Measurements from ENCODE around the gene PLAC8L1. TPM values are rescaled to one million over a fixed set of nuclear protein-coding genes. Genes with fewer than 3 reads are reported as not detected.

PLAC8L1 gene
- total and polyA plus RNA-seq, 4 donors: 0.46 to 0.51 TPM; not detected in 2

DNA sequence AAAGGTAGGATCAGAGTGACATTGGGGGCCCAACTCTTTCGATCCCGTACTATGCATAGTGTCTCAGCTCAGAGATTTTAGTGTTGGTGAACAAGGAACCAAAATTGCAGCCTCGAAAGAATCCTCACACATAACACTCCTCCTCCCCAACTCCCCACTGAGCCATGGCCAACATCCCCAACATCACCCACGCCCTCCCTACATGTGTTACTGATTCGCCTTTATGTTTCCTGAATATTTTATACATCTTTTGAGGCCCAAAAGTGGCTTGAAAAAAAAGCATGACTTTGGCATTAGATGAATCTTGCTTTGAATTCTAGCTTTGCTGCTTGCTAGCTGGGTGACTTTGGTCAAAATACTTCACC is 45.2 kb downstream of the PLAC8L1 start:
- ATAC-seq (ENCODE audit: insufficient read depth, low FRiP score) (no peak), DNase-seq (no peak)
- no peaks in the 10 kb centered on the region for H3K9me3 ChIP-seq (ENCODE audit: control insufficient read depth in 4 of 4, insufficient read depth in 3 of 4, low read length in 3 of 4)
- 92 to 95% methylated on average over 5 of the region's 5 CpGs for WGBS, 2 donors
- no peaks in the 10 kb centered on the region for H3K36me3 ChIP-seq (ENCODE audit: control insufficient read depth in 4 of 4, insufficient read depth in 4 of 4, low read length in 4 of 4)
- H3K27ac ChIP-seq (ENCODE audit: low read depth in 1 of 2, low read length in 1 of 2): peak overlapping the region in 1 of 2 donors; percentile 85
- peaks cover 0 to 5% (median 0%) of the 10 kb centered on the region in 5 donors for H3K4me1 ChIP-seq (ENCODE audit: control insufficient read depth in 5 of 5, insufficient read depth in 5 of 5, low read length in 5 of 5)
- no peak overlapping the region for H3K4me3 ChIP-seq
- peaks cover 0 to 13% (median 4%) of the 10 kb centered on the region in 3 donors for H3K27me3 ChIP-seq (ENCODE audit: control insufficient read depth in 3 of 3, insufficient read depth in 3 of 3, low read length in 2 of 3)
- no peak overlapping the region for H3K9ac ChIP-seq (ENCODE audit: insufficient read depth in 1 of 2, low read length in 2 of 2)
- TF ChIP-seq, protein P1, sequence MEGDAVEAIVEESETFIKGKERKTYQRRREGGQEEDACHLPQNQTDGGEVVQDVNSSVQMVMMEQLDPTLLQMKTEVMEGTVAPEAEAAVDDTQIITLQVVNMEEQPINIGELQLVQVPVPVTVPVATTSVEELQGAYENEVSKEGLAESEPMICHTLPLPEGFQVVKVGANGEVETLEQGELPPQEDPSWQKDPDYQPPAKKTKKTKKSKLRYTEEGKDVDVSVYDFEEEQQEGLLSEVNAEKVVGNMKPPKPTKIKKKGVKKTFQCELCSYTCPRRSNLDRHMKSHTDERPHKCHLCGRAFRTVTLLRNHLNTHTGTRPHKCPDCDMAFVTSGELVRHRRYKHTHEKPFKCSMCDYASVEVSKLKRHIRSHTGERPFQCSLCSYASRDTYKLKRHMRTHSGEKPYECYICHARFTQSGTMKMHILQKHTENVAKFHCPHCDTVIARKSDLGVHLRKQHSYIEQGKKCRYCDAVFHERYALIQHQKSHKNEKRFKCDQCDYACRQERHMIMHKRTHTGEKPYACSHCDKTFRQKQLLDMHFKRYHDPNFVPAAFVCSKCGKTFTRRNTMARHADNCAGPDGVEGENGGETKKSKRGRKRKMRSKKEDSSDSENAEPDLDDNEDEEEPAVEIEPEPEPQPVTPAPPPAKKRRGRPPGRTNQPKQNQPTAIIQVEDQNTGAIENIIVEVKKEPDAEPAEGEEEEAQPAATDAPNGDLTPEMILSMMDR (IDR thresholded peaks at IDR 0.05; ENCODE audit: control extremely low read depth, extremely low read depth): no peak

DNA sequence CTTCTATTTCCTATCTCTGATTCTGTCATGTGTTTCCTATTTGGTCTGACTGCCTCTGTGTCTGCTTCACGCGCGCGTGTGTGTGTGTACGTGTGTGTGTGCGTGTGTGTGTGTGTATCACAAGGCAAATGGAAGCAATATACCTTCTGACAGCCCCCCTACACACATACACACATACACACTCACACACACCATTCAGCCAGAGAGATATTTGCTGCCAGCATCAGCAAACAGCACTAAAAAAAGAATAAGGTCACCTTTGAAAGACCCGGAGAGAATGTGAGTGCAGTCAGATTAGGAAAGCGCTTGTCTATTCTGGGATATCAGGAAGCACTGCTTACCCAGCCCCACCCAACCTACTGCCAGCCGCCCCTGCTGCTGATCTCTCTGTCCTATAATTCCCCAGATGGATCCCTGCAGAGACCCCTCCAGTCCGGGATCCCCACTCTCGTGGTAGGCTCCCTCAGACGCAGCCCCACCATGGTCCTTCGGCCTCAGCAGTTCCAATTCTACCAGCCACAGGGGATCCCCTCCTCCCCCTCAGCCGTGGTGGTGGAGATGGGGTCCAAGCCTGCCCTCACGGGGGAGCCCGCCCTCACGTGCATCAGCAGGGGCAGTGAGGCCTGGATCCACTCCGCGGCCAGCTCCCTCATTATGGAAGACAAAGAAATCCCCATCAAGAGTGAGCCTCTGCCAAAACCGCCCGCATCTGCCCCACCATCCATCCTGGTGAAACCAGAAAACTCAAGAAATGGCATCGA is 45.7 kb downstream of the PLAC8L1 start:
- ATAC-seq (ENCODE audit: insufficient read depth, low FRiP score) (no peak), DNase-seq (peak in 2 of 3 donors; percentile 9 to 20)
- no peaks in the 10 kb centered on the region for H3K9me3 ChIP-seq (ENCODE audit: control insufficient read depth in 4 of 4, insufficient read depth in 3 of 4, low read length in 3 of 4)
- no peak overlapping the region for H3K9ac ChIP-seq (ENCODE audit: insufficient read depth in 1 of 2, low read length in 2 of 2)
- 64 to 66% methylated on average over 22 of the region's 22 CpGs for WGBS, 2 donors
- H3K4me1 ChIP-seq (ENCODE audit: control insufficient read depth in 5 of 5, insufficient read depth in 5 of 5, low read length in 5 of 5): peaks cover 0 to 5% (median 0%) of the 10 kb centered on the region in 5 donors
- TF ChIP-seq, protein P1 (IDR thresholded peaks at IDR 0.05; ENCODE audit: control extremely low read depth, extremely low read depth): no peak
- H3K27me3 ChIP-seq (ENCODE audit: control insufficient read depth in 3 of 3, insufficient read depth in 3 of 3, low read length in 2 of 3): peaks cover 0 to 13% (median 4%) of the 10 kb centered on the region in 3 donors
- no peak overlapping the region for H3K4me3 ChIP-seq
- no peaks in the 10 kb centered on the region for H3K36me3 ChIP-seq (ENCODE audit: control insufficient read depth in 4 of 4, insufficient read depth in 4 of 4, low read length in 4 of 4)
- peak overlapping the region in 1 of 2 donors; percentile 85 for H3K27ac ChIP-seq (ENCODE audit: low read depth in 1 of 2, low read length in 1 of 2)

DNA sequence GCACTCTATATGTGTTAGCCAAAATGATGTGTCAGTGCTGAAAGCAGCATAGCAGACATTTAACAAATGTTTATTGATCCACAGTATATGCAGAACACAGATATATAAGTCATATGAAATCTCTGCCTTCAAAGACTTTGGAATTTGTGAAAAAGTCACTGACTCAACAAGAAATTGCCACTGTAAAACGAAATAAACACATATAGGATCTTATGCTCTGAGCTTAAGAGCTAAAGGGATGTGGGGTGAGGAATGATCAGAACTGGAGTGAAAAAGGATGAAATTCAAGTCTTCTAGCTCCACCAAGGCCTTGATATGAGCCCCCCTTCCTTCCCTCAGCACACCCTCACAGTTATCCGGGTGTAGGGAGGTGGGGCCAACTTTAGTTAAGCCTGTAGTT is 49.9 kb downstream of the PLAC8L1 start:
- 80 to 85% methylated on average over 2 of the region's 2 CpGs for WGBS, 2 donors
- Histone ChIP-seq H3K27ac (ENCODE audit: low read depth in 1 of 2, low read length in 1 of 2) (no peak overlapping the region), H3K9me3 (ENCODE audit: control insufficient read depth in 4 of 4, insufficient read depth in 3 of 4, low read length in 3 of 4) (no peaks in the 10 kb centered on the region), H3K36me3 (ENCODE audit: control insufficient read depth in 4 of 4, insufficient read depth in 4 of 4, low read length in 4 of 4) (no peaks in the 10 kb centered on the region), H3K9ac (ENCODE audit: insufficient read depth in 1 of 2, low read length in 2 of 2) (no peak overlapping the region), H3K4me3 (no peak overlapping the region), H3K4me1 (ENCODE audit: control insufficient read depth in 5 of 5, insufficient read depth in 5 of 5, low read length in 5 of 5) (peaks cover 0 to 5% (median 0%) of the 10 kb centered on the region in 5 donors), H3K27me3 (ENCODE audit: control insufficient read depth in 3 of 3, insufficient read depth in 3 of 3, low read length in 2 of 3) (peaks cover 0 to 26% (median 4%) of the 10 kb centered on the region in 3 donors)
- ATAC-seq (ENCODE audit: insufficient read depth, low FRiP score): no peak
- TF ChIP-seq, protein P1 (IDR thresholded peaks at IDR 0.05; ENCODE audit: control extremely low read depth, extremely low read depth): no peak
- DNase-seq: no peak
